H1 (cell line): ENCODE data around the gene ABCB11.
"Not testable (repeated sequence)": the region's sequence is repeated elsewhere in the genome, so short reads cannot be mapped to it uniquely, and the experiment has no call there.

Experiments used
- RNF2 ChIP-seq: fragments of 200-900, 300-1000 bp; sonication (generic); IDR thresholded peaks from 2 replicates; pipeline ENCODE4 v1.7.1; 2016; ENCODE audit warnings: borderline replicate concordance, low read depth, mild to moderate bottlenecking, antibody characterized with exemption, low read length; ENCODE audit not compliant: poor library complexity, severe bottlenecking; ENCODE audit errors: missing control alignments
- TF ChIP-seq, protein P1 (sequence below), 3 experiments: IDR thresholded peaks; 1 replicate in 2 of 3; 2 replicates in 1 of 3; pipeline versions ENCODE4 v1.5.1 to v1.6.1; 2011; ENCODE audit warnings: low read length in 3 of 3, mild to moderate bottlenecking in 3 of 3, inconsistent platforms in 2 of 3, low read depth in 1 of 3, moderate library complexity in 1 of 3; ENCODE audit not compliant: insufficient read depth in 1 of 3; ENCODE audit errors: control extremely low read depth in 1 of 3

DNA sequence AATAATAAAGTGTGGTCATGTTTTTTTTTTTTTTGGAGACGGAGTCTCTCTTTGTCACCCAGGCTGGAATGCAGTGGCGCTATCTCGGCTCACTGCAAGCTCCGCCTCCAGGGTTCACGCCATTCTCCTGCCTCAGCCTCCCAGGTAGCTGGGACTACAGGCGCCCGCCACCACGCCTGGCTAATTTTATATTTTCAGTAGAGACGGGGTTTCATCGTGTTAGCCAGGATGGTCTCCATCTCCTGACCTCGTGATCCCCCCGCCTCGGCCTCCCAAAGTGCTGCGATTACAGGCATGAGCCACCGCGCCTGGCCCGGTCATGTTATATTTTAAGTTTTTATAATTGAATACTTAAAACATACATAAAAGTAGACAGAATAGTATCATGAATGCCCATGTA, 33.1 kb upstream of the ABCB11 start:
- TF ChIP-seq, protein P1, sequence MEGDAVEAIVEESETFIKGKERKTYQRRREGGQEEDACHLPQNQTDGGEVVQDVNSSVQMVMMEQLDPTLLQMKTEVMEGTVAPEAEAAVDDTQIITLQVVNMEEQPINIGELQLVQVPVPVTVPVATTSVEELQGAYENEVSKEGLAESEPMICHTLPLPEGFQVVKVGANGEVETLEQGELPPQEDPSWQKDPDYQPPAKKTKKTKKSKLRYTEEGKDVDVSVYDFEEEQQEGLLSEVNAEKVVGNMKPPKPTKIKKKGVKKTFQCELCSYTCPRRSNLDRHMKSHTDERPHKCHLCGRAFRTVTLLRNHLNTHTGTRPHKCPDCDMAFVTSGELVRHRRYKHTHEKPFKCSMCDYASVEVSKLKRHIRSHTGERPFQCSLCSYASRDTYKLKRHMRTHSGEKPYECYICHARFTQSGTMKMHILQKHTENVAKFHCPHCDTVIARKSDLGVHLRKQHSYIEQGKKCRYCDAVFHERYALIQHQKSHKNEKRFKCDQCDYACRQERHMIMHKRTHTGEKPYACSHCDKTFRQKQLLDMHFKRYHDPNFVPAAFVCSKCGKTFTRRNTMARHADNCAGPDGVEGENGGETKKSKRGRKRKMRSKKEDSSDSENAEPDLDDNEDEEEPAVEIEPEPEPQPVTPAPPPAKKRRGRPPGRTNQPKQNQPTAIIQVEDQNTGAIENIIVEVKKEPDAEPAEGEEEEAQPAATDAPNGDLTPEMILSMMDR (IDR thresholded peaks at IDR 0.05; ENCODE audit: control extremely low read depth in 1 of 3, insufficient read depth in 1 of 3, low read depth in 1 of 3, low read length in 3 of 3), result not testable (repeated sequence)
- TF ChIP-seq RNF2, result not testable (repeated sequence)
